ENCODE data around the gene GRIK4.
A peak's percentile ranks its signal among the peaks of the same experiment; 100 is the strongest.
"Not testable (repeated sequence)": the region's sequence is repeated elsewhere in the genome, so short reads cannot be mapped to it uniquely, and the experiment has no call there.

GRIK4 gene

GRCh38 chr11:120781486-120782120 lies 270.1 kb downstream of the GRIK4 start:
- no peak for DNase-seq (ENCODE audit: low read depth)

- DNase-seq (ENCODE audit: low read depth) = no peak
Measured at GRCh38 chr11:120784566-120785251, 273.2 kb downstream of the GRIK4 start.

GRCh38 chr11:120785576-120785975 lies 274.0 kb downstream of the GRIK4 start:
- no peak for DNase-seq (ENCODE audit: low read depth)

GRCh38 chr11:120786206-120786735 lies 274.7 kb downstream of the GRIK4 start:
- DNase-seq (ENCODE audit: low read depth) = no peak

- DNase-seq (ENCODE audit: low read depth) = not testable (repeated sequence)
Measured at GRCh38 chr11:120787224-120787623, 275.7 kb downstream of the GRIK4 start.

GRCh38 chr11:120789391-120789790 lies 277.8 kb downstream of the GRIK4 start:
- no peak for DNase-seq (ENCODE audit: low read depth)

- DNase-seq (ENCODE audit: low read depth) = no peak
Measured at GRCh38 chr11:120792306-120792705, 280.8 kb downstream of the GRIK4 start.

GRCh38 chr11:120793150-120793549 lies 281.6 kb downstream of the GRIK4 start:
- no peak for DNase-seq (ENCODE audit: low read depth)

- DNase-seq (ENCODE audit: low read depth) = no peak
Measured at GRCh38 chr11:120793806-120794479, 282.4 kb downstream of the GRIK4 start.

- DNase-seq (ENCODE audit: low read depth) = no peak
Measured at GRCh38 chr11:120794748-120795147, 283.2 kb downstream of the GRIK4 start.

GRCh38 chr11:120795185-120795584 lies 283.6 kb downstream of the GRIK4 start:
- DNase-seq (ENCODE audit: low read depth) = no peak

GRCh38 chr11:120797143-120797542 lies 285.6 kb downstream of the GRIK4 start:
- no peak for DNase-seq (ENCODE audit: low read depth)

- DNase-seq (ENCODE audit: low read depth) = no peak
Measured at GRCh38 chr11:120798854-120799253, 287.3 kb downstream of the GRIK4 start.

- no peak for DNase-seq (ENCODE audit: low read depth)
Measured at GRCh38 chr11:120800206-120800605, 288.7 kb downstream of the GRIK4 start.

GRCh38 chr11:120801801-120802689 lies 290.5 kb downstream of the GRIK4 start:
- DNase-seq (ENCODE audit: low read depth) = peak; percentile 6

- DNase-seq (ENCODE audit: low read depth) = no peak
Measured at GRCh38 chr11:120805960-120806555, 294.5 kb downstream of the GRIK4 start.

- no peak for DNase-seq (ENCODE audit: low read depth)
Measured at GRCh38 chr11:120807414-120808150, 296.0 kb downstream of the GRIK4 start.

GRCh38 chr11:120808616-120809050 lies 297.1 kb downstream of the GRIK4 start:
- no peak for DNase-seq (ENCODE audit: low read depth)

GRCh38 chr11:120810251-120810650 lies 298.7 kb downstream of the GRIK4 start:
- no peak for DNase-seq (ENCODE audit: low read depth)

GRCh38 chr11:120811199-120811598 lies 299.7 kb downstream of the GRIK4 start:
- DNase-seq (ENCODE audit: low read depth) = no peak

GRCh38 chr11:120811731-120812130 lies 300.2 kb downstream of the GRIK4 start:
- DNase-seq (ENCODE audit: low read depth) = no peak

All from stimulated activated CD8-positive, alpha-beta memory T cell treated with anti-CD3 and anti-CD28 coated beads, Interleukin-15, amount 100 ng/mL, for 1 hour (primary cell).